GM19395 (cell line): ENCODE results near the gene CDK4.

Source experiments
- ATAC-seq: cut with Tn5 transposase; IDR thresholded peaks from one replicate; pipeline ENCODE4 v1.9.1; 2021; ENCODE audit warnings: mild to moderate bottlenecking, moderate library complexity; ENCODE audit not compliant: unreplicated experiment

Gene CDK4

DNA sequence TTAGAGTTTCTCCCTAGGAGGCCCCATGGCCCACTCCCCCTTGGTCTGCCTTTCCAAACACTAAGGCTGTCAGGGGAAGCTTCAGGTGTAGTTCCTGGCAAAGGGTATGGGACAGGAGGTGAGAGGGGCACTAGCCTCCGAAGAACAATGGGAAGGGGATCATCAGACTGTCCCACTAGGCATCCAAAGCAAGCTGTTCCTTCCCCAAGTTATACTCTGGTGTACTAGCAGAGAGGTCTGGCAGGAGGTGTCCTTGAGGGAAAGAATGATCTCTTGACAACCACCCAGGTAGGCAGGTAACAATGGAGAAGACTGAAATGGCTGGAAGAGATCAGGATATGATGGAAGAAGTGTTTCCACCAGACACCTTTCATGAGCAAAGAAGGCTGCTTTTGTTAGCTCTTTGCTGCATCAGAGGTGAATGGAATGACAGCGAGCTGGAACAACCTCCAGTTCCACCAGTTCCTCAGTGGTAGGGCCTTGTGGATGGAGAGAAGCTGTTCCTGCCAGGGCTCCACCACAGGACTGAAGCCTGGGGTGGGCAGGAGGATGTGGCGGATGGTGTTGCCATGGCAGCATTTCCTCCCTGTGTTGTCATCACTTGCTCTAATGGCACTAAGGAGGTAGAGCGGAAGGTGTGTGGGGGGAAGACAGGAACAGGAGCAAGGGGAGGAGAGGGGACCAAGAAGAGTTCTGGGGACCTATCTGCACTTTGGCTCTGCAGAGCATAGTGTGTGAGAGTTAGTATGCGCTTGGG lies 11.3 kb downstream of the CDK4 start:
- peak; percentile 56 for ATAC-seq

DNA sequence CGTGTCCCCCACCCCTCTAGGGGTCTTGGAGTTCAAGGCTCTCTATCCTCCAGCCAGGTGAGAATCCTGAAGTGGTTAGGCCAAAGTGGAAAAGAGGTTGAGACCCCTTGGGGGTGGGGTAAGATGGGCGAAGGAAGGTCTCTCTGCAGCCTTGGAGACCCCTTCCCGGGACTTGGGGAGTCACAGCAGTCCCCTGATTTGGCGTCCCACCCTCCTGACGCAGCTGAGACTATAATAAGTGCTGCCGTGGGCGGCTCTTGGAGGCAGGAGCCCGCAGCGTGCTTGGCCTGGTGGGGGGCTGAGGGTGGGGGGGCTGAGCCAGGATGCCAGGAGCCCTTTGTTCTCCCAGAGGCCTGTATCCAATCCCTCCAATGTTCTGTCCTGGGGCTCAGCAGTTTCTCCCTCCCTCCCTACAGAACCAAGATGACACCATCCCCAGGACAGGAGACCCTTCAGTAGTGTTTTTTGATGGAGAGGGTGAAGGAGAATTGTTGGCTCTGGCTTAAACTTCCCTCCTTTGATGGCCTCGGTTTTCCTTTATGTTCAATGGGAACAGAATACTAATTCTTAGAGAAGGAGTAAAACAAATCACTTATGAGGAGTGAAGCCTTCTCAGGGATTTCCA lies 12.1 kb downstream of the CDK4 start:
- ATAC-seq: no peak

DNA sequence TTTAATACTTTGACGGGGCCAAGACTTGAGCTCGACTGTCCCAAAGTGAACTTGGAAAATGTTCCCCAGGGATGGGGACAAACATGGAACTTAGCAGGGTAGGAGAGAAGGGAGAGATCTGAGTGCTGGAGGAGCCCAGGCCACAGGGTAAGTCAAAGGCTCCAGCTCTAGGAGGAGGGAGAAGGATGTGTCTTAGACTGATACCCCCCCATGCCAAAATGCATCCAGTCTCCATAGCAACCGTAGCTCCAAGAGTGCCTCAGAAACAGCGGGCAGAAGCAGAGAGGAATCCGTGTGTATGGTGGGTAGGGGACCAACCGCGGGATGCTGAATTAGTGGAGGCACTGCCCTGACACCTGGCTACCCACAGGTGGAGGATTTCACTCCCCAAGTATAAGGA lies 12.7 kb downstream of the CDK4 start:
- no peak for ATAC-seq

DNA sequence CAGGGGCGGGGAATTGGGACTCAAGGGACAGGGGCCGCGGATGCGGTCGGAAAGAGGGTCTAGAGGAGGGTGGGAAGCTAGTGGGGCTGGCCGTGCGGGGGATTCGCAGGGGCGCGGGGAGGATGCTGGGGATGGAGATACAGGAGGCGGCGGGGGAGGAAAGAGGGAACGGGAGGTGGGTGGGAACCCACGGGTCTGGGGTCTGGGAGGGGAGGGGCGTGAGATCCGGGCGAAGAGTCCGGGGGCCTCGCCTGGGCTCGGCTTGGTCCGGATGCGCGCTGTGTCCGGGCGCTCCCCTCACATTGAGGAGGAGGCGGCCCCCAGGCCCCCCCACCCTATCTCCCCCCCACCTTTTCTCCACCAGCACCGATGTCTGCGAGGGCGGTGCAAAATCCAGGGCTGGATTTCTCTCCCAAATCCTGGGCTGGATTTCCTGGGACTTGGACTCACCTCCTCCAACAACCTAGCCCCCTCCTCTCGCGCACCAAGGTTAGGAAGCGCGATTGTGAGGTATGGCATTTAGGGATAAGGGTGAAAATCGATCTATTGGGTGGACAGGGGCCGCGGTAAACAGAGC lies 13.4 kb downstream of the CDK4 start, which contains the start of gene AGAP2:
TSS of gene AGAP2 (minus strand) at position 82 of the 577 bp plus-strand sequence. CDS start 496 bp downstream, outside the sequence.
- no peak for ATAC-seq

DNA sequence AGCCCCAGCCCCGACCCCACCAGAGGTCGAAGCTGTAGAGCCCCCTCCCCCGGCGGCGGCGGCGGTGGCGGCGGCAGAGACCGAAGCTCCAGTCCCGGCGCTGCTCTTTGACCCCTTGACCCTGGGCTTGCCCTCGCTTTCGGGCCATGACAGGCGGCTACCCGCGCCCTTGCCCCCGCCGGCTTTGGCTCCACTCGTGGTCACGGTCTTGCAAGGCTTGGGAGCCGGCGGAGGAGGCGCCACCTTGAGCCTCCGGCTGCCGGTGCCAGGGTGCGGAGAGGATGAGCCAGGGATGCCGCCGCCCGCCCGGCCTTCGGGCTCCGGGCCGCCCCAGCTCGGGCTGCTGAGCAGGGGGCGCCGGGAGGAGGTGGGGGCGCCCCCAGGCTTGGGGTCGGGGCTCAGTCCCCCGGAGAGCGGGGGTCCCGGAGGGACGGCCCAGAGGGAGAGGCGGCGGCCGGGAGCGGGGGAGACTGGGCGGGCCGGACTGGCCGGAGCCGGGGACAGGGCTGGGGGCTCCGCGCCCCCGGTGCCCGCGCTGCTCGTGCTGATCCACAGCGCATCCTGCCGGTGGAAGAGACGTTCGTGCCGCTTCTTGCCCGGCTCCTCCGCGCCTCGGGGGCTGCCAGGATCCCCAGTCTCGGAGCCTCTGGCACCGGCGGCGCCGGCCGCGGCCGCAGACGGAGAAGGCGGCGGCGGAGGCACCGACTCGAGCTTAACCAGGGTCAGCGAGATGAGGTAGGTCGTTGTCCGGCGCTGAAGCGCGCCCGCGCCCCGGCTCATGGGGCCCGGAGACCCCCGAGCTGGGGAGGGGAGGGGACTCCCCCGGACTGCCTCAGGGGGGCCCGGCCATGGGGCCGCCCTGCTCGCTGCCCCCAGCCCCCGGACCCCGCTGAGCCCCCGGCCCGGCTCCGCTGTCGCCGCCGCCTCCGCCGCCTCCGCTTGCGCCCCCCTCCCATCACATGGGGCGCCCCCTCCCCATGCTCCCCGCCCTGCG lies 14.3 kb downstream of the CDK4 start:
- ATAC-seq: no peak

DNA sequence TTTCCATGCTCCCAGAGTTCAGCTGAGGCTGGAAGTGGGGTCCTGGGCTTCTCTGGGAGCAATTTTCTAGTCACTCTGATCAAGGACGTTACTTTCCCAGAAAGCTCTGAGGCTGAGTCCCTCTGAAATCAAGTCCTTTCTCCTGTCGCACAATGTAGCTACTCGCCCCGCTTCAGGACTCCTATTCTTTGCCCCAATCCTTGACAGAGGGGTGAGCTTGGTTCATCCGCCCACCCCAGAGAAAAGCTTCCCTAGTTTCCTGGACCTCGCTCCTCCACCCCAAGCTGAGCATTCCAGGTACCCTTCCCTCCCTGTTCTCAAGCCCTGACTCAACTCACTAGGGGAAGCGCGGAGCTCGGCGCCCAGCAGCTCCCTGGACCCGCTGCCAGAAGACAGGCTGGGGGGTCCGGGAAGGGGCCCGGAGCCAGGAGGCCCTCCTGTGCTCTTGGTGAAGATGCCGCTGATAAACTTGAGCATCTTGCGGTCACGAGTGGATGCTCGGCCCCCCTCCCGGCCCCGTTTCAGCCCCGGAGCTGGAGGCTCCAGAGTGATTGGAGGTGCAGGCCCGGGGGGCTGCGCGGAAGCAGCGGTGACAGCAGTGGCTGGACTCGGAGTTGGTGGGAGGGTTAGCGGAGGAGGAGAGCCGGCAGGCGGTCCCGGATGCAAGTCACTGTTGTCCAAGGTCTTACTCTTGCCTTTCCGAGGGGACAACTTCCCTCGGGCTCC lies 15.2 kb downstream of the CDK4 start:
- ATAC-seq: no peak

DNA sequence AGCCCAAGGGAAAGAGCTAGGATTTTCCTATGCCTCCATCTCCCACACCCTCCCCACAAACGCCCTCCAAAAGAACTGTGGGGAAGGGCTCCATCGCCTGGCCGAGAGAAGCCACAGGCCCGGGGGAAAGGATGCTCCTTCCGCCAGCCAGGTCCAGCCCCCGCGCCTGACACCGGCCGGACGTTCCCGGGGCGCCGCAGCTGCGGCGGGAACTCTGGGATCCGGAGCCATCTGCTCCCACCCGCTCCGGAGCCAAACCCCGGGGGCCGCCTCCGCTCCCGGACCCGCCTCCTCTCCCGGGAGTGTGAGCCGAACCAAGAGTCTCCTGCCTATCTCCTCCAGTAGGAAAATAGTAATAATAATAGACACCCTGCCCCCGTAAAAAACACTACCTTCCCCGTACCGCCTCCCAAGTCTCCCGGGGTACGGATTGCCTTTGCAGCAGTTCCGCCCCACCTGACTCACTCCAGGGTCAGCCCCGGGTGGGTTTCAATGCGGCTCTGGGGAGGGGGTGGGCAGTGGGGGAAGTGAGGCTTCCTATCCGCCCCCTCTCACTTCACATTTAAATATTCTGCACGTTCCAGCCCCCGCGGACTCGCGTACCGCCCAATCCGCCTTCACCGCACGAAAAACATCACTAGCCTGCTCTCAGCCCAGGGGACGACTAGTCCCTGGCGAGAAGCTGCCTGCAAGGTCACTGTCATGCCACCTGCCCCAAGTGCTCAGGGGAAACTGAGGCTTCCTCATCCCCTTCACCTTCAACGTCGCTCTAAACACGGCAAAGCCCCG lies 16.0 kb downstream of the CDK4 start:
- ATAC-seq: no peak

DNA sequence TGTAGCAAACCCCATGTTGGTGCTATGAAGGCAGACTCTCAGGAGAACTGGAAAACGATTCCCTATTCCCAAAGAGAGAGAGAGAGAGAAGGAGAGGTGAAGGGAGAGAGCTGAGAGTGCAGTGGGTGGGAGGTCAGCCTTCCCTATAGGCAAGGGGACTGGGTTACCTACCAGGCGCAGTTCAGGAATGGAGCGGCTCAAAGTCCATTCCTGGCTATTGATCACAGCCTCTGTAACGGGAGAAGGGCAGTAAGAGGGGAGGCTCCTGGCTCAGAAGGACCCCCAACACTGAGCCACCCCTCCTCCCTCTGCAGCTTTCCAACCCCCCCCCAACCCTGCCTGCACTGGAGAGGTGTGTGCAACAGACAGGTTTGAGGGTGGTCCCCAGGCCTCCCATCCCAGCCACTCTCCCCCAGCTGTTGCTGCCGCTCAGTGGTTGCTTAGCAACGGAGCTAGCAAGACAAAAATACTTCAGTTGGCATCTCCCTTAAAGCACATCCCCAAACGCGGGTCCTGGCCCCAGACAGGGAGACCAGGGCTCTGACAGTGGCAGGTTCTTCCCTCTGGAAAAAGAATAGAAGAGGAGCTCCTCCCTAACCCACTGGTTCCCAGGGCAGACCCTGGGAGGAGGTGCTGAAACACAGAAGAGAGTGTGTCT lies 16.8 kb downstream of the CDK4 start:
- no peak for ATAC-seq

DNA sequence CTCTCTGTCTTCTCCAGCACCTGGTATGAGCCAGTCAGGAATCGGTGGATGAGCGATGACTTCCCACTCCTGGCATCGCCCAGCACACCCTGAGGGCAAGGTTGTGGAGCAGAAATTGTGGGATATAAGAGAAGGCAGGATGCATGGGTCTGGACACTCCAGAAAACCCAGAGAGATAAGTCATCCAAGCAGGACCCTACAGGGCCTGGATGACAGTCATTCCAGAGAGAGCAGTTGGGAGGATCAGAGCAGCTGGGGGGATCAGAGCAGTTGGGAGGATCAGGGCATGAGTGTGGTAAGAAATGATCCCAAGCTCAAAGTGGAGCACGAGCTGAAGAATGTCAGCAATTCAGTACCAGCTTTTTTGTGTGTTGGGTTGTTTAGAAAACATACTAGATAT lies 17.5 kb downstream of the CDK4 start:
- ATAC-seq: no peak

DNA sequence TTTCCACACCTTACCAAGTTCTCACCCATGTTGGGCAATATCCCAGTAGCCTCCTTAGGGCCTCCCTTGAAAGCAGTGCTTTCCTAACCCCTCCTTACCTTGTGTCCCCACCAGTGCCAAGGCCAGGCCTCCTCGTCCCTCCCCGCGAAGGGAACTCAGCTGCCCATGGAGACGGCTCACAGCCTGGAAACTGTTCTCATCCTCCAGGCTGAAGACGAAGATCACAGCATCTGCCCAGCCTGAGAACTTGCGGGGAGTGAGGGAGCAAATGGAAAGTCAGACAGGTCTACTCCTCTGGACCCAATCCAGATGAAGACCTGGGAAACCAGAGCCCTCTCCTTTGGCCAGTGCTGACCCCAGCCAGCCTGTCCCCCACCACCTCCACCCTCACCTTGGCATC lies 18.2 kb downstream of the CDK4 start:
- no peak for ATAC-seq

DNA sequence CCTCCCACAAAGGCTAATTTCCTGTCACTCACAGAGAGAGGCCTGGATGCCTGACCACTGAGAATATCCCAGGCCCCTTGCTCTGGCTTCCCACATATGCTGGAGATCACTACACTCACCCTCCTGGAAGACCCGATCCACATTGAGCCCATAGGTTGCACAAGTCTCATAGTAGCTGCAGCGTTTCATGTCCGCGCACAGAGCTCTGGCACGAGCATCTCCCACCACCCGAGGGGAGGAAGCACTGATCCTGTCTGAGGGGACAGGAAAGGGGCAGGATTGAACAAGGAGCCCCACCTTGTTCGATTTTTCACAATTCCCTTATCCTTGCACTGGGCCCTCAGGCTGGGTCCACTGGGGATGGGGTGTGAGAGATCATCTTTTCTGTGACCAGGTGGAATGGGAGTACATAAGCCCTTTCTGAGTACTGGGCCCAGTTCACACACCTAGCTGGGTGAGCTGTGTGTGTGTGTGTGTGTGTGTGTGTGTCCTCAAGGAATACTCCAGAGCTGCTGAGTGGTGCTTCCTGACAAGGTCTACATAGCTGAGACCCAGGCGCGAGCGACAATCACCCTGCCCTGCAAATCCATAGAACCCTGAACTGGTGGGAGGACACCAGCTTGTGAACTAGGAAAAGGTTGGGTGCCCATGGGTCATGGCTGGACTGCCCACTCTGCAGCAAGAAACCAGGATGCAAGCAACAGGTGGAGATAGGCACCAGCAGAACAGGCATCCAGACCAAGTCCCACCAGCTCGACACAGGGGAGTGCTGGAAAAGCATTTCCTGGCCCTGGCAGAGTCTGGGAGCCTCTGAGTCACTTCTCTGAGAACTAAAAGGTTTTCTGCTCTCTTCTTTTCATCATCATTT lies 19.1 kb downstream of the CDK4 start:
- ATAC-seq: no peak

DNA sequence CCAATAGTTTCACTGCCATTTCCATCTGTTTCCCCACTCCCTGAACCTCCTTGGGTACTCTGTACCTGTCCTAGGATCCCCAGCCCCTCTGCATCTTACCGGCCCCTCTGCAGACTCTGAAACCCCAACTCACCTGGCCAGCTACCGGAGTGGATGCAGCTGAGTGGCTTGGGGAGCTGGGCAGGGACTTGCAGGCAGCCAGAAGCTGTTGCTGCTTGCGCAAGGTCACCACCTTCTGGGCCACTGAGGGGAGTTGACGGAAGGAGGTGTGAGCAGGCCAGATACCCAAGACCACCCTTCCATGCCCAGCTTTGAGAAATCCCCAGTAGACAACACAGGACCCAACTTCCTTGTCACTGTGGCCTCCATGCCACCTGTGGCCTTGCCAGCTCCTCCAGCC lies 19.8 kb downstream of the CDK4 start:
- ATAC-seq: no peak

DNA sequence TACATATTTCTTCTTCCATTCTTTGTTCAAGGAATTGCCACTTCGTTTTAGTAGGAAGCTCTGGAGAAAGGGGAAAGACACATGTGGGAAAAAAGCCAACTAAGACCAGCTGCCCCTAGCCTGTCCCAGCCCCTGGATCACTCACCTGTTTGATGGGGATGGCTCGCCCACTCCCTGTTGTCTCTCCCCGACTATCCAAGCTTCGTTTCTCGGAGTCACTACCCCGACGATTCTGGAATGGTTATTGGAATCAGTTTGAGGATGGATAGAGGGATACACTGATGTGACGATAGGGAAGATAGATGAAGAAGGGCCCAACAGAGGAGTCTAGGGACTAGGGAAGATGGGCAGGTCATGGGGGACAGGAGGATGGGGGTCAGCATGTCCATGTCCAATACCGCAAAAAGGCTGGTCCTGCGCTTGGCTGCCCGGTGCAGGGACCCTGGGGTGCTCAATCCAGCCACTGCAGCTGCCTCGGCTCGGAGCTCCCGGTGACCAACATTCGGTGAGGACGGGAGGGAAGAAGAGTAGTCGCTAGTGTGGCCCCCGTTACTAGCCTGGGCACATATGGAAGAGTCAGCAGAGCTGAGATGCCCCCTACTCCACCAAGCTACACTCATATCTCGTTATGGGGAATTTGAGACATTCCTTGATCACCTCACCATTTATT lies 20.6 kb downstream of the CDK4 start:
- ATAC-seq: no peak

DNA sequence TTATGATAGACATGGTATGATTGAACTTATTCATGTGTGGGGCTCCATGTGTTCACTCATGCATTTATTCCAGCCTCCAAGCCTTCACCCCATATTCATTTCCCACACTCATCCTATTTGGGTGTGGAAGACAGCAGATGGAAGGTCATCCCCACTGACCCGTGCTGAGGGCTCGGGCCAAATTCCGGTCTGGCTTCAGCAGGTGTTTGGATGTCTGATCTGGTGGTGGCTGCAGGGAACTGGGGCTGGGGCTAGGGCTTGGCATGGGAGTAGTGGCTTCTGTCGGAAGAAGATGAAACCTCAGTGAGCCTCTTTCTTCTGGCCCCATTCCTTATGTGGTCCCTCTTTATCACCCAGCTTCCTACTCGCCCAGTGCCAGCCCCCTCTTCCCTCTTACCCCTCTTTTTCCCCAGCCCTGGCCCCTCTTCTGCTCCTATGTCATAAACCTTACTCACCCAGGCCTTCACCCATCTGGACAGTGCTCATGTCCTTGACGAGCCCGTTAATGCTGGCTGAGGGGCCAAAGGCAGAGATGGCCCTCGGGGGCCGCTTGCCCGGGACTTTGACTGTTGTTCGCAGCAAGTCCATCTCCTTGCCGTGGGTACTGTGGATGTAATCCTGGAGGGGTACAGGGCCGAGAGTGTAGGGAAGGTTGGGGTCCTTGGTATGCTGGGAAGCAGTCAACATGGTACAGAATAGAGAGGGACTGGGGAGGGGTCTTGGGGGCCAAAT lies 21.6 kb downstream of the CDK4 start:
- ATAC-seq: no peak

DNA sequence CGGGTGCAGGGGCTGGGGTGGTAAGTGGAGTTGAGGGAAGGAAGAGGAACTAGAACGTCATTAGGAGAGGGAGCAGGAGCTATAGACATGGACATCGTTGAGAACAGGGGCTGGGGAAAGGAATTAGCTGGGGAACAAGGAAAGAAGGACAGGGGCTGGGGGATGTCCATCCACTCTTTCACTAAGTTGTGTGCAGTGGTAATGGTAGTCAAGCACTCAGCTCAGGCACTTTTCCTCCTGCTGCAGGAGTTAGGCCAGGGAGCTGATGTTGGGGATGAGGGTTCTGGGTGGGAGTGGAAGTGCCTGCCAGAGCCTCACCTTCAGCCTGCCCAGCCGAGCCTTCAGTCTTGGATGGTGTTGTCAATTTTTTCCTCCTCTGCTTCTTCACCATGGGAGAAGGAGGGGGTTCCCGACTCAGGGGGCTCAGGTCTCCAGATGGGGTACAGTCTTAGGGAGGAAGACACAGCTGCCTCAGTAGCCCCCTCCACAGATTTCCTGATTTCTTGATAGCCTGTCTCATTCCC lies 22.7 kb downstream of the CDK4 start:
- ATAC-seq: no peak

DNA sequence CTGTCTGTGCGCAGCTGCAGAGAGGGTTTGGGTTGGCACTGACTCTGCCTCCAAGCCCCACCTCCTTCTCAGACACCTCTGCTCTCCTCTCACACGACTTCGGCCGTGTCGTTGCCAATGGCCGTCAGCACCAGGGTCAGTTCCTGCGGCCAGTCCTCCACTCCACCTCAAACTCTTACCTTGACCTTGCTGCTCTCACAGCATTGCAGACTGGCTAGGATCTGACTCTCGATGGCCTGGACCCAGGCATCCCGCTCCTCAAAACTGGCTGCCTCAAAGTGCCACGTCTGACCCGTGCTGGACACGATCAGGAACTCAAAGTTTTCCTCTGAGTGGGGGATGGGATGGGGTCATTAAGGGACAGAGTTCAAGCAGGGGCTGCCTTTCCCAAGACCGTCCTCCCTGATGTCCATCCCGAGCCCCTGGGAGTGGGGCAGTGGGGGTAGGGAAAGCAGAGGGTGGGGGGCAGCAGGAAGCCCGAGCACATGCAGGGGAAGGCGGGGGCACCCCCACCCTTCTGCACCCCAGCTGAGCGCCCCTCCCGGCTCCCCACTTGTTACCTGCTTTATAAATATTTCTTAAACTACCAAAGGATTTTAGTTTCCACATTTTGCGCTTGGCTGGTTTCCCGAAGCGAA lies 24.2 kb downstream of the CDK4 start:
- ATAC-seq: no peak
